NCI-H510A treated with DMSO at 0.1 percent for 48 hours (cell line): ENCODE data around the gene DNAL4.

Source experiments
- DNase-seq: peaks from one replicate; lab custom pipeline; 2025; lab: John Stamatoyannopoulos, UW

The DNAL4 gene

DNA sequence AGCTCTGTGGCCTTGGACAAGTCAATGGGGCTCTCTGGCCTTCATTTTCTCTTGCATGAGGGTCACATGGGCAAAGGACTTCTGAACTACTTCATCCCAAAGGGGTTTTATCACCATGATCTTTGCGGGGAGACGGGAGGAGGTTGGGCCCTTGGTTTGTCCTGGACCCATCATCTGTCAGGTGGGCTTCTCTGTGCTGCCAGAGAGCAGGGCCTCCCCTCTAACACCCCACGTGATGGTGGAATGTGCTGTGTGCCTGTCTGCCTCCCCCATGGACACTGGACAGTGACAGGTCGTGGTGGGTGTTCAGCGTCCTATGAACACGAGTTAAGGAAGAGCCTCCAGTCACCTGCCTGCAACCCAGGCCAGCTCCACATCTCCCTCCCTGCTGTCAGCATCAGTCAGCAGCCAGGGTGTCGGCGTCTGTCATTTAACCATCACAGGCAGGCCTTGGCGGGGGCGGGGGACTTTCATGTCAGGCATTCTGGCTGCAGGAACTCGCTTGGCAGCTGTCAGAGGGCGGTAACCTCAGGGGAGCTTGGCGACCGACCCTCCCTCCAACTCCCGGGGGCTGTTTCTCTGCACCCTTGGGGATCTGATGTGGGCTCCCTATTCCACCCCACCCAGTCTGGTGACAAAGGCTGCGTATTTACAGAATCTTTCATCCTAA lies 35.5 kb downstream of the DNAL4 start:
- no peak for DNase-seq

DNA sequence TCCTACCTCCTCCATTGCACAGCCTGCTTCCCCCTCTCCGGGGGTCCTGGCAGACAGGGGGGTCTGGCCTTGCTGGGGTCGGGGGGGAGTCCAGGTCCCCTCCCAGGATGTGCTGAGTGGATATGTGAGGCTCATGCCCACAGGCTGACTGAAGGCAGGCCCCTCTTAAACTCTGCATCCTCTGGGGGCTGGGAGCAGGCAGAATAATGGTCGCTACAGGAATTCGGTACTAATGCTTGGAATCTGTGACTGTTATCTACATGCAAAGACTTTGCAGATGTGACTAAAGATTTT lies 36.5 kb downstream of the DNAL4 start:
- DNase-seq: no peak

DNA sequence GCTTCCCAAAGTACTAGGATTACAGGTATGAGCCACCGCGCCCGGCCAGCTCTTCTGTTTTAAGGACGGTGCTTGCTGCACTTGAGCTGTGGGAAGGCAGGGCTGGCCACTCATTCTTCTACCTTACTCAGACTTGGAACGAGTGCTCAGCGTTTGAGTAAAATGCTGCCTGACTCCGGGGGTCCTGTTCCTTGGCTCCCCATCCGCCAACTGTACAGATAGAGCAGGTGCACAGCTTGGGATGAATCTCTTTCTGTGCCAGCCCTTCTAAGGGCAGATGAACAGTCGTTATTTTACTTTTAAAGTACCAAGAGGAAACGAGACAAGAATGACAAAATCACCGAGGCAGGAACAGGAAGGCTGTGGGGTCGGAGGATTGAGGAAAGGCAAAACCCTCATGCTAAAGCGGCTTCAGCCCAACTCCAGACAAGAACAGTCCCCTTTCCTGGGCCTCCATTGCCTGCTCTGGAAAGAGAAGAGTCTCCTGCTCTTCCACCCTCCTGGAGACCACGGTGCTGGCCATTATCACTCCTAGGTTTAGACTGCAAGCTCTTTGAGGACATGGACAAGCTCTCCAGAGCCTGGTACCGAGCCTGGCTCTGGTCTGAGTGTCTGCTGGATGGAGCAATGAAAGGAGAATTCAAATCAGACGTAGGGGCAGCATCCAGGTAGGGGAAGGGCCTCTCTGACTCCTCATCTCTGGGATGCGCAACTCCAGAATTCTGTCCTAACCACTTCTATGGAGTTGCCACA lies 37.1 kb downstream of the DNAL4 start:
- no peak for DNase-seq

DNA sequence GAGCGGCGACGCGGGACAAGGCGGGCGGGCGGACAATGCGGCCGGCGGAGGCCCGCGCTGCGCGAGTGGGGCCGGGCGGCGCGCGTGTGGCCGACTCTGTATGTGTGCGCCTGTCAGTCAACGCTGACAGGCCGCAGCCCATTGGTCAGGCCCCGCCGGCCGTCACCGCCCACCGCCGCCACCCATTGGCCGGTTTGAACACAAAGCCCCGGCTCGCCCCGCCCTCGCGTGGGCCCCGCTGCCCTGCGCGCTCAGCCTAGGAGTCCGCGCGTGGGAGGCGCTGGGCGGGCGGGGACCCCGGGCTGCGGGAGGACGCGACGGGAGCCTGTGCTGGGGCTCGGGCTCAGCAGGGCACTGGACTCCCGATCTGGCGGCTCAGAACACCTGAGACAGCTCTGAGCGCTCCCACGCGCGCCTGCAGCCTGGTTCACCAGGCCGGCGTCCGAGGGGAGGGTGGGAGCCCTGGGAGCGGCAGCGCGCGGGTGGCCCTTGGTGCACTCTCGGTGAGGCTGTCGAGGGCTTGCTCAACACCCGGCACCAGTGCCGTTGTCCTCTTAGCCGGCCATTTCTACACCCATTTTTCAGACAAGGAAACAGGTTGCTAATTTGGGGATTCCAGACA lies 37.9 kb downstream of the DNAL4 start, which contains the start of gene SUN2:
Gene SUN2 (minus strand): TSS at position 88 of the 622 bp plus-strand sequence. CDS start 3,370 bp downstream, outside the sequence.
- peak; percentile 25 for DNase-seq

DNA sequence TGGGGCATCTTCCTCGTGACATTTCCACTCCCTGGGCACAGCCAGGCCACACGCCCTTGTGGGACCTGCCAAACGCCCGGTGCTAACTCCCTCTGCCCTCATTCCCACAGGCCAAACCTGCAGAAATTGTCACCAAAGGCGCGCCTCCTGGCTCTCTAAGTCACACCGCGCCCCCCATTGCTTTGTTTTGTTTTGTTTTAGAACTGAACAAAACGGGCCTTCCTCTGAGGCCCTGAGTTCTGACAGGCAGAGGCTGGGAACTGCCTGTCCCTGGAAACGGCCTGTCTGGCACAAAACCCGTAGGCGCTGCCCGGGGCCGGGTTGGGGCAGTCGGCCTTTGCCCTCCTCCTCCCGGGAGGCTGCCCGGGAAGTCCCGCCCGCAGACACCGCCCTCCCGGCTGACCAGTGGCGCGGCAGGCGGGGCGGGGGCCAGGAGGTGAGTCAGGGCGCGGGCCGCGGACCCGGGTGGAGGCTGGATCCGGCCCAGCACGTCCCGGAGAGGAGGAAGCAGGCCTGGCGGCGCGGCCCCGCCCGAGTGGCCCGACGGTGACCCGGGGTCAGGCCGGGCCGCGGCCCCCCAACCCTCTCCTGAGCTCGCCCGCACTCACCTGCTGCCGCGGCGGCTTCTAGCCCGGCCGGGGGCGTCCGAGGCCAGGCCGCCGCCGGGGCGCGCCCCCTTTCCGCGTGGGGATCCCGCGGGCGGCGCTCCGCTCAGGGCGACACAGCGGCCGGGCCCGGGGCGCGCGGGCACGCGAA lies 38.6 kb downstream of the DNAL4 start:
- DNase-seq: no peak

DNA sequence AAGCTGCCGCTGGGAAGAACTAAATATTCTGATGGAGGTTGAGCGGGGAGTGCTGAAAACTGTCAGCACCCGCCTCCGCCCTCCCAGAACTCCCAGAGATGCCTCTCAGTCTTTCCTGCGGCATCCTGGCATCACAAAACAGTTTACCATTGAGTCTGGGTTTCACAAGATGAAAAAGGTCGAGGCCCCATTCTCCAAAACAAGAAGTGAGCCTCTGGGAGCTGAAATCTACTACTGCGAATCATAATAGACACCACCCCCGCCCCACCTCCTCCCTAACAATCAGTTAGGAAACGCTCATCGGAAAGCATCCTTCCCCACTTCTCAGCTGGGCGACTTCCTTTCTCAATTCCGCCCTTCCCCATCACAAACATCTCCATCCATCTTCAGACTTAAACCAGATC lies 39.2 kb downstream of the DNAL4 start:
- no peak for DNase-seq

DNA sequence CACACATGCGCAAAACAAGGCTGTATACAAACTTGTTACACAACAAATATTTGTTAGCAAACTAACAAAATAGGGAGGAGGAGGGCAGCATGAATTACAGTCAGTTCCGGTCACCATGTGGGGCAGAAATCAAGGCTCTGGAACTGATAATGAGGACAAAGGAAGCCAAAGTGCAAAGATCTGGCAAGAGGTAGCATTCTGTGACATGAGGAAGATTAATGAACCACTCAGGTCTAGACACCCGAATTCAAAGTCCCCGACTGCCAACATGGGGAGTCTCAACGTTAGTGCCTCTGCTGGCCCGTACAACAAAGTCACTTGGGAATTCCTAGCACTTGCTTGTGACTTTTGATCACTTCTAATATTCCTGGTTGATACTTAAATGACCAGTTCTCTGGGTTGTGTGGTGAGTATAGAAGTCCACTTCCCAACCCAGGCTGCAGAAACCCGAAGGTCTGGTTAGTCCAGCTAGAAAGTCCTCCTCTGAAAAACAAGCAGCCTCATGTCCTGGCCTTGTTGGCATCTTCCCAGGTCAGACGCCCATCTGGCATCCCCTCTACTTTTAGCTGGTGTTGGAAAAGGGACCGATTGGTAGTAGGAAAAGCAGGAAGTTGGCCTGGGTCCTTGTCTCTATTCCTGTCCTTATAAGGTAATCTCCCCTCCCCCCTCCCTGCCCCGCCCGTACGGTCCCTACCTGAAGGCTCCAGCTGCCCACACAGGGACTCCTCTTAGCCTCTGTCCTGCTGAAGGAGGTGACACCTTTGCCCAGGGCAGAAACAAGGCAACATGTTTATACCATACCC lies 39.8 kb downstream of the DNAL4 start:
- DNase-seq: peak; percentile 66

DNA sequence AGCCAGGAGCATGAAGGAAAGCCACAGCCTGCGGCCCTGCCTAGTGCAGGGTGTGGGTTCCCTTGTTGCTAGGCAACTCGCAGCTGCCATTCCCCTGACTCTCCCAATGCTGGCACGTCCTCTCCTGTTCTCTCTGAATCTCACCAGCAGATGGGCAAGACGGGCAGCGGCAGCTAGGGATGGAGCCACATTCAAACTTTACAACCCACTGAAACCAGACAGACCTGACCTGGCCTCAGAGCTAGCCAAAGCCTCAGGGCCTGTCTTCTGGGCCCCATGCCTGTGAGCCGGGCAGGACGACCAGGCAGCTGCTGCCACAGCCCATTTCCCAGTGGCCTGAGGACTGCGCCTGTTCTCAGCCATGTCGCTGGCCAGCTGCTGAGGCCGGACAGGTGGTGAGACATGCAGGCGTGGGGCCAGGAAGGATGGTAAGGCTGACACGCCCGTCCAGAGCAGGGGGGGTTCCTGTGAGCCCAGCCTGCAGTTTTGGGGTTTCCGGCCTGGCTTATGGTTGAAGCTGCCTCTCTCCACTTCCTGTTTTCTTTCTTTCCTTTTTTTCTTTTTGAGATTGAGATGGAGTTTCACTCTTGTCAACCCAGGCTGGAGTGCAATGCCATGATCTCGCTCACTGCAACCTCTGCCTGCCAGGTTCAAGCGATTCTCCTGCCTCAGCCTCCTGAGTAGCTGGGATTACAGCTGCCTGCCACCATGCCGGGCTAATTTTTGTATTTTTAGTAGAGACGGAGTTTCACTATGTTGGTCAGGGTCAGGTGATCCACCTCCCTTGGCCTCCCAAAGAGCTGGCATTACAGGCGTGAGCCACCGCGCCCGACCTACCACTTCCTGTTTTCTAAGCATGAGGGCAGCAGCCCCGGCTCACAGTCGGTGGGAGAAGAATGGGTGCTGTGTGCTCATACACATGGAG lies 42.3 kb downstream of the DNAL4 start:
- DNase-seq: no peak

- DNase-seq: no peak
These were observed 42.9 kb downstream of the DNAL4 start for GRCh38 chr22:38751066-38751421.

- no peak for DNase-seq
These were observed 43.3 kb downstream of the DNAL4 start for GRCh38 chr22:38750638-38751037.

- no peak for DNase-seq
These were observed 43.8 kb downstream of the DNAL4 start for GRCh38 chr22:38750104-38750503.

DNA sequence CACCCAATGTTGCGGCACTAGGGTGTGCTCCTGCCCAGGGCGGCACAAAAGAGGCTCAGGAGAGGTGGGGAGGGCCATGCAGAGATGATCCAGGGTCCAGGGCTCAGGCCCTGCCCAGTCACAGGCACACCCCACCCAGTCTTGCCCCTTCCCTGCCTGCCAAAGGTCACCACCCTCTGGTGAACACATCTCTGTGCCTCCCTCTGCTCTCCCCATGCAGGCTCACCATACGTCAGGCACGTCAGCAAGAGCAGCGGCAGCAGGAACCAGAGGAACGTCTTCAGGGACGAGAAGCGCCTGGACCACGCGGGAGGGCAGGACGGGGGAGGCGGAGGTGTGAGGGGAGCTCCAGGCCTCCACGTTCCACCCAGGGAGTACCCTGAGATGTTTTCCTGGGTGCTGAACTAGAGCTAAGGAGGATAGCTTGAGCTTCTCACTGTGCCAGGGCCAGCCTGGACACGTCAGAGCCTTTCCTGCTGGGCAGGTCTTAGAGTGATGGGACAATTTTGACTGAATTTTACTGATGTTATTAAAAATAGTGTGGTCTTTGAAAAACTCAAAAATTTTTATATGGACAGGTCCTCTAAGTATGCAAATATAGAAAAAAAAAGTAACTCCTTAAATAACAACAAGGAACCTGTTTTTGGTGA lies 45.3 kb downstream of the DNAL4 start:
- no peak for DNase-seq

- DNase-seq: peak; percentile 84
These were observed 48.1 kb downstream of the DNAL4 start for GRCh38 chr22:38745676-38746460.

DNA sequence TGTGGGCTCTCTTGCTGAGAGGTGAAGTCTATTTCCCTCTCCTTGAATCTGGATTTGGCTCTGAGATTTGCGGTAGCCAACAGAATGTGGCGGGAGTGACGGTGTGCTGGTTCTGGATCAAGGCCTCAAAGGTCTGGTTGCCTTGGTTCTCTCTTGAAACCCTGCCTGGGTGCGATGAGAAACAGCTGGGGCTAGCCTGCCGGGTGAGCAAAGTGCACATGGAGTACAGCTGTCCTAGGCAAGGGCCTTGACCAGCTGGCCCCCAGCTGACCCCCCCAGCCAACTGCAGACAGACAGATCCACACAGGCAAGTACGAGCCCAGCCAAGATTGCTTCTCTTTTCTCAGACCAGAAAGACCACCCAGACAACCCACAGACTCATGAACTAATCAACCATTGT lies 49.0 kb downstream of the DNAL4 start:
- no peak for DNase-seq

DNA sequence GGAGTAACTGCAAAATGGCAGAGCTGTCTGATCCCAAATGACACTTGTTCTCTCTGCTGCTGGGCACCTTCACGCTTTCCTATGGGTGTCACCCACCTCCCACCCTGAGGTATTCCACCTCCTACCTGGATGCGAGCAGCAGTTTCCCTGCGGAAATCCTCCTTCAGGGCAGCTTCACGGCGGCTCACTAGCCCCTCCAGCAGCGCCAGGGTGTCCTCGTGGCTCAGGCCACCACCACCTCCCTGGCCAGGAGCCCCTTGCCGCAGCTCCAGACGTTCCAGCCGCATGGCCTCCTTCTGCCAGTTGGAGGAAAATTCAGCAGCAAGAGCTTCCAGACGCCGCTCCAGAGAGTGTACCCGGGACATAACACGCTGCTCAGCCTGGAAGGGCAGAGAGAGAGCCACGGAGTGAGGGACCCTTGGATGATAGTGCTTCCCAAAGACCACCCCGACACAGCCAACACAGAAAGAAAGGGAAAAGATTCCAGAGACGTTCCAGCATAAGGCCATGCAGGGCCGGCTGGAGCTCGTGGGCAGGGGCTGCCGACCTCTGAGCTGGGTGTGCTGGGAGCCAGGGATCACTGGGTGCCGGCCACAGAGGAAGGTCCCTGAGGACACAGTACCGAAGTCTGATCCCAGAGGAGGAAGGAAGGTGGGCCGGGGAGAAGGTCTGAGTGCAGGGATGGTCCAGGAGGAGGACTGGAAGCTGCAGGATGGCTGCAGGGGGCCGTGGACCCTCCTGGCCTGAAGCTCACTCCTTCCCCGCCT lies 51.6 kb downstream of the DNAL4 start:
- DNase-seq: no peak

DNA sequence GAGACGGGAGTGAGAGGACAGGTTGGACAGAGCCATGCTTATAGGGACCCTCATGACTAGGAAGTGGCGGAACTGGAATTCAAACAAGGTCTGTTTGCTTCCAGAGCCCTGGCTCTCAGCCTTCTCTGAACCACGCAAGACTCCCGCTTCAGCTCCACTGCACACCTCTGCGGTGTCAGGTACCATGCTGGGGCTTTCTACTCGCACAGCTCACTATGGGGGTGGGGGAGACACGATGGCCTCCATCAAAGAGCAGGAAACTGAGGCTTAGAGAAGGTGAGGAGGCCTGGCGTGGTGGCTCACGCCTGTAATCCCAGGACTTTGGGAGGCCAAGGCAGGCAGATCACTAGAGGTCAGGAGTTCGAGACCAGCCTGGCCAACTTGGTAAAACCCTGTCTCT lies 52.4 kb downstream of the DNAL4 start:
- no peak for DNase-seq

DNA sequence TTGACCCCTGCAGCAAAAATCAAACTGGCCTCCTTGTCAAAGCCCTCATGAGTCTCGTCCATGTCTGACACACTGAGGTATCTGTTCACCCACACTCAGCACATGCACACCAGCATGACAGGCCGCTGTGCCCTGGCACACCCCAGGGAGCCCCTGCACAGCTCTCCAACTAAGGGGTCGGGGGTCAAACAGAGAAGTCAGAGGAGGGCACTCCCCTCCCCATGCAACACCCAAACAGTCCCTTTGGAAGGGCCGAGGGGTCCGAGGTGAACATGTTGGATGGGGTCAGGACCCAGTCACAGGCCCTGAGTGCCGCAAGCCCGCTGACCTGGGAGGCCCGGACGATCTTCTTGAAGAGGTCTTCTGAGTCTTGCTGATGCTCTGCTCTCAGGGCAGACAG lies 52.8 kb downstream of the DNAL4 start:
- no peak for DNase-seq

- DNase-seq: no peak
These were observed 53.2 kb downstream of the DNAL4 start for GRCh38 chr22:38740754-38741153.
